Neural cell (in vitro differentiated cells): ENCODE data around the gene PDE7B.

ENCODE experiments used
- CTCF ChIP-seq: fragments of 450-650 bp; IDR thresholded peaks from 2 replicates; pipeline ENCODE4 v1.5.1; 2014; ENCODE audit warnings: antibody characterized with exemption, mild to moderate bottlenecking, moderate library complexity; ENCODE audit not compliant: poor library complexity, severe bottlenecking
- EP300 ChIP-seq: fragments of 450-650 bp; conservative IDR thresholded peaks from 2 replicates; pipeline ENCODE4 v1.6.1; 2014; ENCODE audit warnings: antibody characterized with exemption, mild to moderate bottlenecking, moderate library complexity; ENCODE audit not compliant: poor library complexity, severe bottlenecking
- EZH2 ChIP-seq: fragments of 200-600, 300-800 bp; shearing (Covaris generic), sonication (generic); IDR thresholded peaks from 2 replicates; pipeline ENCODE4 v1.6.1; 2014; ENCODE audit warnings: antibody characterized with exemption, low read length, borderline replicate concordance, mild to moderate bottlenecking; ENCODE audit not compliant: insufficient read depth, poor library complexity, severe bottlenecking
- POLR2AphosphoS5 ChIP-seq: IDR thresholded peaks from 2 replicates; pipeline ENCODE4 v1.6.1; 2012
- REST ChIP-seq: IDR thresholded peaks from 2 replicates; pipeline ENCODE4 v1.6.1; 2012; ENCODE audit warnings: borderline replicate concordance
- SMC3 ChIP-seq: fragments of 450-650 bp; conservative IDR thresholded peaks from 2 replicates; pipeline ENCODE4 v1.6.1; 2014; ENCODE audit warnings: antibody characterized with exemption, mild to moderate bottlenecking, moderate library complexity; ENCODE audit not compliant: poor library complexity
- TAF1 ChIP-seq: IDR thresholded peaks from 2 replicates; pipeline ENCODE4 v1.6.1; 2012; ENCODE audit warnings: low read depth

DNA sequence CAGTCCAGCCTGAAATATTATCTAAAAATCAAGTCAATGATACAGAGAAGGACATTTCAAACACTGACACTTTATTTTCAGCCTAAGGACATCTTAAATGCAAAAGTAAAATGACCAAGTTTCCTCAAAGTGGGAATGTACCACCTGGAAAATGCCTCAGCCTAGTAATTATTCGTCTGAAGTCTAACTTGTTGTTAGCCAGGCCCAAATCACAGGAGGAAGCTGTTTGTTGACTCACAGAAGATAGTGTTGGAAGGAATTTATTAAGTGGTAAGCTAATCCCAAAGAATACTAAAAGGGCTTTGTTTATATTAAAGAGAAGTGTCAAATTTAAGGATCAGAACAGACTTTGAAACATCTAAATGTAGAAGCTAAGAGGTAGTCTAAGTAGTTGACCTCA, 2.5 kb downstream of the PDE7B start:
- TF ChIP-seq CTCF (no peak), EZH2 (no peak), SMC3 (no peak), REST (no peak), EP300 (no peak), POLR2AphosphoS5 (no peak), TAF1 (no peak)
